ENCODE measurements around the gene LMNB1.
A peak's percentile ranks its signal among the peaks of the same experiment; 100 is the strongest.

Gene LMNB1

DNA sequence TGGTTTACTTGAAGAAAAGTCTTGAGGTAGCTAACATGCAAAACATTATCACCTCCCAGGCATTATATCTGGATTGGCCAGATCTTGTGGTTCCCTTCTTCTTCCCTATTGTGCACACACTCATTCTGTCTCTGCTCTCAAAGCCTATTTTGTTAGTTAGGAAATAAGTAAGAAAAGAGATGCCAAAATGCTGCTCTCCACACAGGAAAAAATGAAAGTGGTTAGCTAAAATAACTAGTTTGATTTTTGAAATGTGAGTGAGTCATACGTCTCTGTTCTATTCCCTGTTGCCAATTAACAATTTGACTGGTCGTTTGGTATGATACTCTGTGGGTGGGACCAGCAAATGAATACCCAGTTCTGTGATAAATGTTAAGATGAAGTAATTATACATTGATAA lies 28.1 kb downstream of the LMNB1 start:
- H3K4me3 ChIP-seq, result no peak overlapping the region
- intact Hi-C loops (cut with DNase I; ENCODE audit: low total_unique reads), result no loop called here
- H3K36me3 ChIP-seq, result no peaks in the 10 kb centered on the region
- no peaks in the 10 kb centered on the region for H3K9me3 ChIP-seq
- no peak overlapping the region for H3K27ac ChIP-seq
- no peak for DNase-seq
- TF ChIP-seq, protein P1, sequence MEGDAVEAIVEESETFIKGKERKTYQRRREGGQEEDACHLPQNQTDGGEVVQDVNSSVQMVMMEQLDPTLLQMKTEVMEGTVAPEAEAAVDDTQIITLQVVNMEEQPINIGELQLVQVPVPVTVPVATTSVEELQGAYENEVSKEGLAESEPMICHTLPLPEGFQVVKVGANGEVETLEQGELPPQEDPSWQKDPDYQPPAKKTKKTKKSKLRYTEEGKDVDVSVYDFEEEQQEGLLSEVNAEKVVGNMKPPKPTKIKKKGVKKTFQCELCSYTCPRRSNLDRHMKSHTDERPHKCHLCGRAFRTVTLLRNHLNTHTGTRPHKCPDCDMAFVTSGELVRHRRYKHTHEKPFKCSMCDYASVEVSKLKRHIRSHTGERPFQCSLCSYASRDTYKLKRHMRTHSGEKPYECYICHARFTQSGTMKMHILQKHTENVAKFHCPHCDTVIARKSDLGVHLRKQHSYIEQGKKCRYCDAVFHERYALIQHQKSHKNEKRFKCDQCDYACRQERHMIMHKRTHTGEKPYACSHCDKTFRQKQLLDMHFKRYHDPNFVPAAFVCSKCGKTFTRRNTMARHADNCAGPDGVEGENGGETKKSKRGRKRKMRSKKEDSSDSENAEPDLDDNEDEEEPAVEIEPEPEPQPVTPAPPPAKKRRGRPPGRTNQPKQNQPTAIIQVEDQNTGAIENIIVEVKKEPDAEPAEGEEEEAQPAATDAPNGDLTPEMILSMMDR (IDR thresholded peaks at IDR 0.05), result no peak
- no peaks in the 10 kb centered on the region for H3K27me3 ChIP-seq
- H3K4me1 ChIP-seq, result no peaks in the 10 kb centered on the region

DNA sequence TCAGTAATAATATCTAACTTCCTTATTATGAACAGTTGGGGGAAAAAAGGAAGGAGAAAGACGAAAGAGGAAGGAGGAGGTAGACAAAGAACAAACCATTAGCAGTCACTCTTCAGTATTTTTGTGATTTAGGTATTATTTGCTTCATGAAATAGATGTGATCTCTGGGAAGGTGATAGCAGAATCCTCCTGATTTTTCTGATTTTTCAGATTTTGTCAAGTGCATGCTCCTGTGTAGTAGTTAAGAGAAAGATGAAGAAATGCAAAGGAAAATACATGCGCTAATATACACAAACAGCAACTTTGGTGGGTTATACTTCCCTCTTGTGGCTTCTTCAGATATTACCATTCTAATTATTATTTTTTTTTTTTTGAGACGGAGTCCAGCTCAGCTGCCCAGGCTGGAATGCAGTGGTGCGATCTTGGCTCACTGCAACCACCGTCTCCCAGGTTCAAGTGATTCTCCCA lies 31.6 kb downstream of the LMNB1 start:
- no peaks in the 10 kb centered on the region for H3K4me1 ChIP-seq
- no peak for DNase-seq
- intact Hi-C loops (cut with DNase I; ENCODE audit: low total_unique reads), result no loop called here
- TF ChIP-seq, protein P1 (IDR thresholded peaks at IDR 0.05), result peak; percentile 45 to 54
- H3K9me3 ChIP-seq, result no peaks in the 10 kb centered on the region
- no peaks in the 10 kb centered on the region for H3K27me3 ChIP-seq
- H3K27ac ChIP-seq, result no peak overlapping the region
- H3K36me3 ChIP-seq, result no peaks in the 10 kb centered on the region
- H3K4me3 ChIP-seq, result no peak overlapping the region

DNA sequence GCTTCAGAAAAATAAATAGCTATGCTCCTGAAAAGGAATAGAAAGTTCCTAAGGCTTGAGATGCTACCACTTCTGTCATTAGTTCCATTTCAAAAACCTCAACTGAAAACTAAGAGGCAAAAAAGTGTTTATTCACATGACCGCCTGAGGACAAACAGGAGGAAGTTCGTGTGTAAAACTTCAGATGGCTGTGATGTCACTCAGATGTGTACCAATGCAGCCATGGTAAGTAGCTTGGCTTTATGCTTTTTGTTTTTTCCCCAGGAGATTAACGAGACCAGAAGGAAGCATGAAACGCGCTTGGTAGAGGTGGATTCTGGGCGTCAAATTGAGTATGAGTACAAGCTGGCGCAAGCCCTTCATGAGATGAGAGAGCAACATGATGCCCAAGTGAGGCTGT lies 33.0 kb downstream of the LMNB1 start:
- no peaks in the 10 kb centered on the region for H3K27me3 ChIP-seq
- H3K36me3 ChIP-seq, result no peaks in the 10 kb centered on the region
- no peak overlapping the region for H3K4me3 ChIP-seq
- DNase-seq, result no peak
- no peak overlapping the region for H3K27ac ChIP-seq
- TF ChIP-seq, protein P1 (IDR thresholded peaks at IDR 0.05), result no peak
- intact Hi-C loops (cut with DNase I; ENCODE audit: low total_unique reads), result no loop called here
- no peaks in the 10 kb centered on the region for H3K4me1 ChIP-seq
- no peaks in the 10 kb centered on the region for H3K9me3 ChIP-seq

DNA sequence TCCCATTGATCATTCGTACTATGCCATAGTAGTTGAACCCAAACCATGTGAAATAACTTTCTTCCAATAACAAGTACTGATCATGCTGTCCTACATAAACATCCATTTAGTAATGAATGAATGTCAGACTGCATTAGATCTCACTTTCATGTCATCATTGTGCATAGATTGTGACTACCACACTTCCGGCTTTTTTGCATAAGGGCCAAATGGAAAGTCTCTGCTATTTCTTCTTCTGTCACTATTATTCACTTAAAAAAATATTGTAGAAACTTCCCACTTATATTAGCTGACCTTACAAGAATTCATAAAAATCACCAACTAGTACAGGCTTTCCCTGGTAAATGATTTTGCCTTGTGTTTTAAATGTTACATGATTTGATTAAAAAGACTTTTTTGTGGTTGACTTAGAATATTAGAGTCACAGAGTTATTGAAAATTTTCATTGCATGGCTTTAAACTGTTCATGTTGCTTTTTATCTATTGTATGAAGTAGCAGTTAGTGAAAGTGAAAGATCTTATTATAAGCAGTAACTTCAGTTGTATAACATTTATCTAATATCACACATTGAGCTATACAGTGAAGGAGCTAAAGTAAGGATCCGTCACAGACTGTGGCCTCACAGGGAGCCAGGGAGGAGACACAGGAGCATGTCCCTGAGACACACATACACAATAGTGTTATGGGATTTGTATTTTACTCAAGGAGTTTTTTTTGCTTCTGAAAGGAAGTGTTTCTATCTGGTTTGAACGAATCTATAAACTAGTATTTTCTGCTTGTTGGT lies 33.9 kb downstream of the LMNB1 start:
- no peak for DNase-seq
- H3K4me1 ChIP-seq, result no peaks in the 10 kb centered on the region
- intact Hi-C loops (cut with DNase I; ENCODE audit: low total_unique reads), result no loop called here
- no peak overlapping the region for H3K27ac ChIP-seq
- H3K36me3 ChIP-seq, result no peaks in the 10 kb centered on the region
- TF ChIP-seq, protein P1 (IDR thresholded peaks at IDR 0.05), result no peak
- H3K4me3 ChIP-seq, result no peak overlapping the region
- no peaks in the 10 kb centered on the region for H3K27me3 ChIP-seq
- H3K9me3 ChIP-seq, result no peaks in the 10 kb centered on the region

- H3K36me3 ChIP-seq, result no peaks in the 10 kb centered on the region
- no peaks in the 10 kb centered on the region for H3K4me1 ChIP-seq
- TF ChIP-seq, protein P1 (IDR thresholded peaks at IDR 0.05), result no peak
Observed at GRCh38 chr5:126811515-126812198, 34.7 kb downstream of the LMNB1 start.

More at GRCh38 chr5:126811515-126812198, 34.7 kb downstream of the LMNB1 start:
- Histone ChIP-seq H3K4me3 (no peak overlapping the region), H3K9me3 (no peaks in the 10 kb centered on the region), H3K27ac (no peak overlapping the region), H3K27me3 (no peaks in the 10 kb centered on the region)
- no peak for DNase-seq
- intact Hi-C loops (cut with DNase I; ENCODE audit: low total_unique reads), result no loop called here
